NCI-H524 (cell line): ENCODE results near the gene KCNK10.
A peak's percentile ranks its signal among the peaks of the same experiment; 100 is the strongest.

Experiments used
- DNase-seq, 2 experiments: peaks; one replicate each; lab custom pipeline; 2025; lab: John Stamatoyannopoulos, UW

The KCNK10 gene, protein sequence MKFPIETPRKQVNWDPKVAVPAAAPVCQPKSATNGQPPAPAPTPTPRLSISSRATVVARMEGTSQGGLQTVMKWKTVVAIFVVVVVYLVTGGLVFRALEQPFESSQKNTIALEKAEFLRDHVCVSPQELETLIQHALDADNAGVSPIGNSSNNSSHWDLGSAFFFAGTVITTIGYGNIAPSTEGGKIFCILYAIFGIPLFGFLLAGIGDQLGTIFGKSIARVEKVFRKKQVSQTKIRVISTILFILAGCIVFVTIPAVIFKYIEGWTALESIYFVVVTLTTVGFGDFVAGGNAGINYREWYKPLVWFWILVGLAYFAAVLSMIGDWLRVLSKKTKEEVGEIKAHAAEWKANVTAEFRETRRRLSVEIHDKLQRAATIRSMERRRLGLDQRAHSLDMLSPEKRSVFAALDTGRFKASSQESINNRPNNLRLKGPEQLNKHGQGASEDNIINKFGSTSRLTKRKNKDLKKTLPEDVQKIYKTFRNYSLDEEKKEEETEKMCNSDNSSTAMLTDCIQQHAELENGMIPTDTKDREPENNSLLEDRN

DNA sequence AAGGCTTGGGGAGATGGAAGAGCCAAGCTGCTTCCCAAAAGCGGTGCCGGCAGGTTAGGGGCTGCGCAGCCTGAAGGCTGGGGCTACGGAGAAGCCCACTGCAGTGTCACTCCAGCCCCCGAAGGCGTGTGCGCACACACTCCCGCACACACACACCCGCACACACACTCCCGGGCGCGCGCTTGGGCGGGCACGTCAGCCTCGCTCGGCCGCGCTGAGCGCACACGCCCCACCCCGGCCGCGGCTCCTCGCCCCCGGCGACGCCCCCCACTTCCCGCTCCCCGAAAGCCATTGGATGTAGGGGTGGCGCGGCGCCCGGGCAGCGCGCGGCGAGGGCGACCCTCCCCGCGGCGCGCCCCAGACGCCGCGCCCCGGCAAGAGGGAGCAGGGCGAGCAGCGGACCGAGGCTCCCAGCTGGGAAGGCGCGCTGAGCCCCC is at the start of gene KCNK10:
Gene KCNK10, minus strand, starts transcription at position 184 of the 437 bp plus-strand sequence. CDS start 471 bp downstream, outside the sequence.
- DNase-seq, result no peak

DNA sequence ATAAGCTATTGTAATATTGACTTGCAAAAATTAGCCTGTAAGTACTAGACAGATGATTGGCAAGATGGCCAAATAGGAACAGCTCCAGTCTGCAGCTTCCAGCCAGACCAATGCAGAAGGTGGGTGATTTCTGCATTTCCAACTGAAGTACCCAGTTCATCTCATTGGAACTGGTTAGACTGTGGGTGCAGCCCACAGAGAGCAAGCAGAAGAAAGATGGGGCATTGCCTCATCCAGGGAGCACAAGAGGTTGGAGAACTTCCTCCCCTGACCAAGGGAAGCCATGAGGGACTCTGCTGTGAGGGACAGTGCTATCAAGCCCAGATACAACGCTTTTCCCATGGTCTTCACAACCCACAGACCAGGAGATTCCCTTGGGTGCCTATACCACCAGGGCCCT is 46.4 kb upstream of the KCNK10 start:
- no peak for DNase-seq

DNA sequence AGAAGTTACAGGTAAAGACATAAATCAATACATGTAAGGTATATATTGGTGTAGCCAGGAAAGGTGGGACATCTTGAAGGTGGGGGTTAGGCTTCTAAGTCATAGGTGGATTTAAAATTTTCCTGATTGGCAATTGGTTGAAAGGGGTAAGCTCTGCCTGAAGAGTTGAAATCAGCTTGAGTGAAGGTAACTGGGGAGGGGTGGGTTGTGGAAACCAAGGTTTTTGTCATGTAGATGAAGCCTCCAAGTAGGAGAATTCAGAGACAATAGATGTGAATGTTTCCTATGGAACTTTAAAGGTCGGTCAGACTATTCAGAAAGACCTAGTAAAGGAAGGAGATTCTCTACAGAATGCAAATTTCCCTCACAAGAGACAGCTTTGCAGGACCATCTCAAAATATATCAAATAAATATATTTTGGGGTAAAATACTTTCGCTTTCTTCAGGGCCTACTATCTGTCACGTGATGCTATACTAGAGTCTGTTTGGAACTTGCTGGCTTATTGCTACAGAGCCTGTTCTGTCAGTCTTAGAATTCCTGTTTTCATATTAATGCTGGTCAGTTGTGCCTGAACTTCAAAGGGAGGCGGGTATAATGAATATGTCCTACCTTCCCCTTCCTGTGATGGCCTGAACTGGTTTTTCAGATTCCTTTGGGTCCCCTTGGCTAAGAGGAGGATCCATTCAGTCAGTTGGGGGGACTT is 41.8 kb upstream of the KCNK10 start:
- DNase-seq, result no peak

DNA sequence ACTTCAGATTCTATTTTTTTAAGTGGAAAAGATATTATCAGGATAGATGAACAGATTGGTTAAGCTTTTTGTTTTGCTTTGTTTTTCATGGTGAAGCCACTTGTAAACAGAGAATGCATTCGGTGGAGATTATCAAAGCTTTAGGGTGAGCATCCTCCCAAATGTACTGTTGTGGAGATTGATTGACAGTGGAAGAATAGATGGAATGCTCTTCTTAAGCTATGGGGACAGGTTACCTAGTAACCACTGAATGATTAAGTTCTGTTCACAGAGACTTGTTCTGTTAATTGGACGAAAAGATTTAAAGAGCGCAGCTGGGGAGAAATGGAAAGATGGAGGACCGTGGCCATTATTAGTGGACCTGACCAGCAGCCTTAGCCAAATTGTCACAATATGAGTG is 40.6 kb upstream of the KCNK10 start:
- DNase-seq, result no peak

DNA sequence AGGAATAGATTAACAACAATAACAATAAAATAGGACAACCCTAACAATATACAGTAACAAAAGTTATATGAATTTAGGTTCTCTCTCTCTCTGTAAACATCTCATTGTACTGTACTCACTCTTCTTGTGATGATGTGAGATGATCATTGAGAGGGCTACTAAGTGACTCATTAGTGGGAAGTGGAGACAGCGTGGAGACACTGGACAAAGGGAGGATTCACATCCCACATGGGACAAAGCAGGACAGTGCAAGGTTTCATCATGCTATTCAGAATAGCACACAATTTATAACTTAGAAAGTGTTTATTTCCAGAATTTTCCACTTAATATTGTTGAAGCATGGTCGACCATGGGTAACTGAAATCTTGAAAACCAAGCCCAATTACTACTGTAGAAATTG is 36.4 kb upstream of the KCNK10 start:
- no peak for DNase-seq

DNA sequence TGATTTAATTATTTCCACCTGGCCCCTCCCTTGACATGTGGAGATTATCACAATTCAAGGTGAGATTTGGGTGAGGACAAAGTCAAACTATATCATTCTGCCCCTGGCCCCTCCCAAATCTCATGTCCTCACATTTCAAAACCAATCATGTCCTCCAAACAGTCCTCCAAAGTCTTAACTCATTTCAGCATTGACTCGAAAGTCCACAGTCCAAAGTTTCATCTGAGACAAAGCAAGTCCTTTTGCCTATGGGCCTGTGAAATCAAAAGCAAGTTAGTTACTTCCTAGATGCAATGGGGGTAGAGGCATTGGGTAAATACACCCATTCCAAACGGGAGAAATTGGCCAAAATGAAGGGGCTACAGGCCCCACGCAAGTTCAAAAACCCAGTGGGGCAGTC is 31.3 kb upstream of the KCNK10 start:
- DNase-seq, result no peak

DNA sequence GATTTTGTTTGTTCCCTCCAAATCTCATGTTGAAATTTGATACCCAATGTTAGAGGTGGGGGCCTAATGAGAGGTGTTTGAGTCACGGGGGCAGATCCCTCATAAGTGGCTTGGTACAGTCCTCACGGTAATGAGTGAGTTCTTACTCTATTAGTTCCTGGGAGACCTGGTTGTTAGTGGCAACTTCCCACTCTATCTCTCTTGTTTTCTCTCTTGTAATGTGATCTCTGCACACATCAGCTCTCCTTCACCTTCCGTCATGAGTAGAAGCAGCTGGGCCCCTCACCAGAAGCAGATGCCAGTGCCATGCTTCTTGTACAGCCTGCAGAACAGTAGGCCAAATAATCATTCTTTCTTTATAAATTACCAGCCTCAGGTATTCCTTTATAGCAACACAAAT is 29.6 kb upstream of the KCNK10 start:
- DNase-seq, result peak; percentile 97 to 99

DNA sequence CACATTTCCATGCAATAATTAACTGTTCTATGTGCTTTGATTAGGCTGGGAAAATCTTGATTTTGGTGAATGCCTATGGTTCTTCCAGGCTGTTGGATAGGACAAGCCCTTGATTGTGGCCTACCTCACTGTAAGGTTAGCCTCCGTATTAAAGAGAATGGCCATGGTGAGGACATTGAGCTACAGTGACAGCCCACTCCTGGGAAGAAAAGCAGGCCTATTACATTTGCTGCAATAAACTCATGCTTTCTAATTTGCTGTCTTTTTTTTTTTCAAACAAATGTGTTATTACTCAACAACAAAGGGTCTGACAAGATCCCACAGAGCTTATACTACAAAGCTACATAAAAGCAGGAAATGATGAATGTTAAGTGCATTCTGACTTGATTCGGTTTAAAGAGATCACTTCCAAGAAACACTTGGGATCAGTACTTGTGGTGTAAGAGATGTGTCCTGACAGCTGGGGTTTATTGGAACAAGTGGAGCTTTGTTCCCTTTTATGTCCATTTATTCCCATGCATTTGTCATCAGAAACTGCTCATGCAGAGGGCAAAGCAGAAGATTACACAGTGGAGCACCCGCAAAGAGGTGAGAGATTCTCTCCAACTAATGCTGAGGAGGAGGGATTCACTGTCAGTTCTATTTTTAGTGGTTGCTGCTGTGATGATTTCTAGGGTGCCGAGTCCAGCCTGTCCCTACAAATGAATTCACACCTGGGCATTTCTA is 29.1 kb upstream of the KCNK10 start:
- peak; percentile 97 to 98 for DNase-seq

DNA sequence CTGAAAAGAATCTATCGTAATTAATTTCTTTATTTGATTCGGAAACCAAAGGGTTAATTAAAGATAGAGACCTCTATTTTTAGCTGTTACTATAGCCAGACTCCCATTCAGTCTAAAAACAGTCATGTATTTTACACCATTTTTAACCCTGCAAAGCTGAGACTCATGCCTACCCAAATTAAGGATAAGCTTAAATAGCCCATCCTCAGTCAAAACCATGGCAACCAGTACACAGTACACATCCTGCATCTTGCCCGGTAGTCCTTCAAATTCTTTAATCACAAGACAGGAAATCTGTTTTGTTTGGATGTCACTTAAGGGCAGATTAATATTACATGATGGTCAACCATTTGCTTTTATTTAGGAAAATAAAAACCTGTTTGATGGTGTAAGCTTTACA is 25.5 kb upstream of the KCNK10 start:
- peak; percentile 31 to 52 for DNase-seq

DNA sequence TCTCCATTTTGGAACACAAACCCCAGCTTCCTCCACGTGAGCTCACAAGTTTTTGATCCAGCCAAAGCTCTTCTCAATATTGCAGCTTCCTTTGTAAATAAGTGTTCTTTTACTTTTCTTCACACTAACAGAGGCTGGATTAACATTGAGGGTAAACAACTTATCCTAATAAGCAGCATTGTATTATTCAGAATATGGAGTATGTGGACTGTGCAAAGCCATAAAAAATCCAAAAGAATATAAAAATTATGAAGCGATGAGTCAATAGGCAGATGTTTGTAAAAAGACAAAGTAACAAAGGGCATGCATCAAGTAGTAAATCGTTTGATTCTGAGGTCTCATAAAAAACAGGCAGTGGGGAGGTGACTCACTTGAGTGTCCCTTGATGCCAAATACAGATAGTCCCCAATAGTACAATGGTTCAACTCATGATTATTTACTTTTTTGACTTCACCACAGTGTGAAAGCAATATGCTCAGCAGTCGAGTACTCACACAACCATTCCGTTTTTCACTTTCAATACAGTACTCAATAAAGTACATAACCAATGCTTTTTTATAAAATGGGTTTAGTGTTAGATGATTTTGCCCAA is 23.1 kb upstream of the KCNK10 start:
- no peak for DNase-seq

DNA sequence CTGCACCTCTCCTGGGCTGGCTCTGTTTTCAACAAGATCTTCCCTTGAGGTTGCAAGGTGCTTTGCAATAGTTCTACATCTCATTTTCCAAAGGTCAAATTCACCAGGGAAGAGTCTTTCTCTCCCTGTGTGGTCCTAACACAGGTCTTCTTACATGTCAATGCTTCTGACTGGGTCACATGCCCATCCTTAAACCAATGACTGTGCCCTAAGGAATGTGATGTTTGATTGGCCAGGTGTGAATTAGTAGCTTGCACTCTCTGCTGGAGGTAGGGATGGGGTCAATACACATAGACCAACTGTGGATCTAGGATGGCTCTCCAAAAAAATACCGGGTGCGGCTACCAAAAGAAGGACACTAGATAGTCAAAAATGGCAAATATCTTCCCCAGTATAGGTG is 19.9 kb upstream of the KCNK10 start:
- no peak for DNase-seq

DNA sequence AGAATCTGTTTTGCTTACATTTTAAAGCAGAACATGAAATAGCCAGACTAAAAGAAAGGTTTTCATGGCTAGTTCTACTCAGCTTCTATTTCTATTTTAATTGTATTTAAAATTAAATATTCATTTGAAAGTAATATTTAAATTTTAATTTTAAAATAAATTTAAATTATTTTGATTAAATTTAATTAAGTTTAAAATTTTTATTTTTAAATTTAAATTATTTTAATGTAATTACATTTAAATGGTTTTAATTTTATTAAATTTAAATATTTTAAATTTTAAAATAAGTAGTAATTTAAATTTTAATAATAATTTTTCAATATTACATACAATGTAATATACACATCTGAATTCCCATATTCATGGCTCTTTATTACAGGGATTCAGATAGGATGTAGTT is 17.3 kb upstream of the KCNK10 start:
- DNase-seq, result no peak

DNA sequence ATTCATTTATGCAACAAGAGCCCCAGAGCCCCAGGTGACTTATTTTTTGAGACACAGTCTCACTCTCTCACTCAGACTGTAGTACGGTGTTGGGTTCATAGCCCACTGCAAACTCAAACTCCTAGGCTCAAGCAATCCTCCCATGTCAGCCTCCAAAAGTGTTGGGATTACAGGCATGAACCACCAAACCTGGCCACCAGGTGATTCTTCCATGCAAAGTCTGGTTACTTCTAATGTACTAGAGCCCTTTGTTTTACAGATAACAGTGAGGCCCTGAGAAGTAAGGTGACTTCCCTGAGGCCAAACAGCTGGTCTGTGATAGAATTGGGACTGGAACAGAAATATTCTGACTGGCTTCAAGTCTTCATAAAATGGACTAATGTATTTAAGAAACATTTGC is 10.0 kb upstream of the KCNK10 start:
- DNase-seq, result no peak

DNA sequence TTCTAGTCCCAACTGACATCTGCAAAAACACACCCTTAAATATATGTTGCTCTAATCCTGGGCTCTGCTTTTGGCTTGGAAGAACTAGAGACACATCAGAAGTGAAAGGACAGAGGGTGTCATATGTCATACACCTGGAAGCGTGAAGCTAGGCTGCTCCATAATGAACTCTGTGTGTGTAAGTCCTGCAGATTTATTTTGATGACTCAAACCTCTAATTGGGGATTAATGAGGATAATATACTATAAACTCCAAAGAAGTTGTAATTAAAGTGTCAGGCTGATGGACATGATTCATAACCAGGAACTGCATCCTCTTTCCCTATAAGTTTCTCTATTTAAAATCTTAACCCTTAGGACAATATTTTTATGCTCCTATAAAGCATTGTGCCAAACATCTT is 4.4 kb upstream of the KCNK10 start:
- peak; percentile 91 to 96 for DNase-seq

DNA sequence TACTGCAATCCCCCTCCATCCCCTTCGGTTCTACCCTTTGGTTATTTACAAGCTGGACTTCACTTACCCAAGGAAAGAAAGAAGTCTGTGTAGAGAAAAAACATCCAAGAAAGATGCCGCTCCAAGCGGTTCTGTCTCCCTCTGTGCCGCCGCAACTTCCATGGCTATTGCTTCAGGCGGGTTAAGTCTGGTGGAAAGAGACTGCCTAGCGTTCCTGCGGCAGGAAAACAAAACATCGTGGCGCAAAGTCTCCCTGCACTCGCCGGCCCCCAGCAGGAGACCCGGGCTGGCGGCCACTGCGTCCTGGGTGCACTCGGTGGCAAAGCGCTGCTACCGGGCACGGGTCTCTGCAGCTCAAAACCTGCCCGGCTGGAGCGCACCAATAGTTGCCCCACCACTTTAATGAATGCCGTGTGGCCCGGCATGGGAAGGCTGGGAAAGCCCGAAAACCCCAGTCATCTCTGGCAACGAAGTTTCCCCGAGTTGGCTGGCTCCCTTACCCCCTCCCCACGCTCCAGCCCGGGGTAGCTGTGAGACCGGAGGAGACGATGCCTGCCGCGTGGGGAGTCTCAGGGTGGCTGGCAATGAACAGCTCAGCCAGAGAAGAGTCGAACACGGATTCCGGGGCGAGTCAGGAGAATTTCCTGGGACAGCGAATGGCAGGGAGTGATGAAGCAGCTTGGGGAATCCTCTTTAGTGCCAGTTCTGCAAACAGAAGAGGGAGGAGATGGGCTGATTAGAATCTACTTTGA is 3.5 kb upstream of the KCNK10 start:
- DNase-seq, result peak; percentile 38 to 46

DNA sequence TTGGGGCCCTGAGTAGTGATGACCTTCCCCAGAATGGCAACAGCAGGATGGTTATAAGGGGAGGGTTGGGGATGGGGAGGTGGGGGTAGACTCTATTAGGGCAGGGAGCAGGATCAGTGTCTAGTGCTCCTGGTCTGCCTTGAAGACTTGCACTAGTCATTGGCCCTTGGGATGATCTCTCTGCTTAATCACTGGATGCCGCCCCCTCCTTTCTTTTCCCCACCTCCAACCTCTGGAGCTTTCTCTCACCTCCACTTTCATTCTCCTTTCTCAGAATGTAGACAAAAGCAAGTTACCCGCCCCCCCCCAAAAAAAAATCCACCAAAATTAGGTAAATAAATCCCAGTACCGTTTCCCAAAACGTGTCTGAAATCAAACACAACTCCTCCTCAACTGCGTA is 2.8 kb upstream of the KCNK10 start:
- DNase-seq, result no peak

DNA sequence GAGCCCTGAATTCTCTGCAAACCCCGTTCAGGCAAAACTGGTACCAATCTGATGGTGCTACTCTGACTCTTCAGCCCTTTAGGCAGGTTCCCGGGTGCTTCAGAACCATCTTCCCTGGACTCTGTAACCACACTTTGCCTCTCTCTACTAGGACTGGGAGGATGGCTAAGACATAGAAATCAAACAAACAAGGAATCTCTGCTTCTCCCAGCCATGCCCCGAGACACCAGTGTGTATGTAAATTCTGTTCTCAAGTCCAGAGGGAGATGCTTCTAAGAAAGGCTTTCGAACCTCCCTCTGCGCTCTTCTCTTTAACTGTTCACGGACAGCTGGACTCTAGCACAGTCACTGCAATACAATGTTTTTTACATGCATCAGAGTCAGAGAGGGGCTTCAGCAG is 1.9 kb upstream of the KCNK10 start:
- DNase-seq, result no peak

DNA sequence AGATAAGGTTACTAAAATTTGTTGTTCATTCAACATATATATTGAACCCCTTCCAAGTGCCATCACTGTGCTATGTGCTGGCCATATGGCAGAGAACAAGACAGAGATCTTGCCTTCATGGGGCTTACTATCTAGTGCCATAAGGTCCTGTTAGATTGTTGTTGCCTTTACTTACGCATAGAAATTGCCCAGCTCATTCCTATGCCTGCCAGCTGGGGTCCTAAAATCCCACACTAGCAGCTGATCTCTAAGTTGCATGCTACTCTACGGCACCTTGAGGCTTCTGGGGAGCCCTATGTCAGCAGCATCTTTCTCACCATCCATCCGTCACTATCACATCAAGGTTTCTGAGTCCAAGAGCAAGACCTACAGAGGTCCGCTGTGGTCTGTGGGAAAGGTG is 1.4 kb upstream of the KCNK10 start:
- DNase-seq, result peak in 1 of 2 experiments; percentile 36

DNA sequence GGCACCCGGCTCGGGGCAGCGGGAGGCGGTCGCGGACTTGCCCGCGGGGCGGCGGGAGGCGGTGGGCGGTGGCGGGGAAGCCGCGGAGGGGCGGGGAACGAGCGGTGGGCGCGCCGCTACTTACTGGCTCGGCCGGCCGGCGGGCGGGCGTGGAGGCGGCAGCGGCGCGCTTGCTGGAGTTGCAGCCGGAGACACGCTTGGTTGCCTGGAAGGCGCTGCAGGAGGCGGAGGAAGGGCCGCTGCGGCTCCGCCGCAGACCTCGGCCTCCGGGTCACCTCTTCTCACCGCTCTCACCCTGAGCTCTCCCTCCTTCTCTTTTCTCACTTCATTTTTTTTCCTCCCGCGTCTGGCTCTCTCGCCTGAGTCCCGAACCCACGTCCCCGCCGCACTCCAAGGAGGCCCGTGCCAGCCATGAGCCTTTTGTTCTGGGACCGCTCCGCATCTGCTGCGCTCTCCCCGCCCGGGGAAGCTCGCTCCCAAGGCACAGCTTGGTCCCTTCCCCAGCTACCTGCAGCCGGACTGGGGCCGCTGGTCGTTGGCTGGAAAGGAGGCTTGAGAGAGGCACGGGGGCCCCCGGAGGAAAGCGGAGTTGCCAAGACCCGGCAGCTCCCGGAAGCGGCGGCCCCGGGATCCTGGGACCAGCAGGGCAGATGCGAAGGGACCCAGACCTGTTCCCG is 592 bp upstream of the KCNK10 start:
- peak in 1 of 2 experiments; percentile 51 for DNase-seq

DNA sequence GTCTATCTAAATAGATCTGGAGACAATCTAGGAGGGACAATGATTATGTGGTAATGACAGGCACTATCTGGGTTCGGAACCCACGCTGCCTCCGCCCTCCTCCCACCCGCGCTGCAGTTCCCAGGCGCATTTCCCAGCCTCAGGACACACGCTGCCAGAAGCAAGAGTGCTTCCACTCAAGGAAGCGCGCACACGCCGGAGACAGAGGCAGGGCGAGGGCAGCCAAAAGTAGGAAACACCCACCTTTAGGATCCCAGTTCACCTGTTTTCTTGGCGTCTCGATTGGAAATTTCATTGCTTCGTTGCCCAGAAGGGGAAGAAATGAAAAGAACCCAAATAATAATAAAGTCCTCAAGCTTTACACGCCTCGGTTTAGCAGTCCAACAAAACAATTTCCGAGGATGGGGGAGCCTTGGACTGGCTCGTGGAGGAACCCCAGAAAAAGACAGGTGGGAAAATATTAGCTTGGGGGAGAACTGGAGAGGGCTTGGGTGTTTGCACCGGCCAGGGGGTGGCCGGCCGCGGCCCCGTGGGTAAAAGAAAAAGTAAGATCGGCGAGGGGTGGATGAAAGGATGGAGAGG is 474 bp downstream of the KCNK10 start:
- DNase-seq, result no peak
